Right cardiac atrium (tissue), 5 donors: ENCODE results near the gene UBE3B. TPM values are rescaled to one million over a fixed set of nuclear protein-coding genes. Genes with fewer than 3 reads are reported as not detected.

Experiments used
- ATAC-seq, 2 donors: fragments of 200-7000 bp; cut with Tn5 transposase; one replicate each; pipeline versions ENCODE4 v1.8.0 to v1.9.1; 2020; ENCODE audit warnings: moderate library complexity in 2 of 2, mild to moderate bottlenecking in 1 of 2
- DNase-seq, 3 donors: peaks; one replicate each; pipeline ENCODE4 v3.0.0-alpha.2; 2020
- H3K27ac ChIP-seq: one replicate; pipeline ENCODE4 v1.5.1; 2013; ENCODE audit warnings: mild to moderate bottlenecking, low read length, control low read depth, moderate library complexity
- H3K27me3 ChIP-seq: one replicate; pipeline ENCODE4 v1.6.1; 2013; ENCODE audit not compliant: control insufficient read depth, insufficient read depth
- H3K4me1 ChIP-seq: one replicate; pipeline ENCODE4 v1.6.1; 2013; ENCODE audit warnings: low read length; ENCODE audit not compliant: control insufficient read depth, insufficient read depth
- H3K4me3 ChIP-seq: one replicate; pipeline ENCODE4 v1.5.1; 2013; ENCODE audit warnings: low read length, control low read depth
- H3K9me3 ChIP-seq: one replicate; pipeline ENCODE4 v1.6.1; 2013; ENCODE audit warnings: low read length; ENCODE audit not compliant: control insufficient read depth
- WGBS: extraction: QIAGEN DNeasy Blood & Tissue Kit; methylation state at CpG from one replicate; pipeline ENCODE4 v1.1.7; 2013; 5-methylcytosine and 5-hydroxymethylcytosine counted together
- intact Hi-C, 4 donors: fragments of 100-400 bp; cut with DNase I; formaldehyde crosslinking; loops; one replicate each; pipeline versions ENCODE4 v1.11.0 to v1.14.0; 2022 to 2023
- polyA plus RNA-seq: library from polyadenylated mRNA; stranded (reverse); fragments of 200-250 nt; gene quantifications from one replicate; pipeline ENCODE4 v1.2.3, GENCODE V29; 2013
- total RNA-seq, 4 donors: library from RNA; stranded (reverse); fragmentation: NEBNext Ultra II Directional; extraction: Animal tissue kit (Norgen Biotek cat#: 25700); gene quantifications; one replicate each; pipeline ENCODE4 v1.2.1, GENCODE V29; 2021
- donor health status: healthy with polysubstance abuse.
- donor health status: DM: no; HTN: yes; CAD: no.
- donor health status: DM: no; HTN: no; CAD: no.
- donor health status: DM: no; HTN: yes; CAD: no; lungs with severe emphysema.
- donor health status: DM: yes; HTN: yes; CAD: no.

UBE3B gene
- total and polyA plus RNA-seq, 5 donors: 22.6 to 53.2 (median 46.7) TPM

DNA sequence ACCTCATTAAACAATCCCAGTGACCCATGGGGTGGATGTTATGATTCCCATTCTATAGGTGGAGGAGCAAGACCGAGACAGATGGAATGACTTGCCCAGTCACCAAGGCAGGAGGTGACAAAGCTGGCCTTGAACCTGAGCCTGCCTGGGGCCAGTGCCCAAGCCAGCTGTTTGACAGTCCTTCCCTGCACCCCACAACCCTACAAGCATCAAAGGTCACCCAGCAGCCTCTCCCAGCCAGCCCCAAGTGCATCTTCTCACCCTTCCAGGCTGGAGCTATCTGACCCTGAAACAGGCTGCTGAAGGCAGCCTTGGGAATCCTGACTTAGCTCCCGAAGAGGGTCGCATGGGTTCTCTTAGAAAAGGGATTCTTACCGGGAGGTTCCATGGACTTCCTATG lies 75.5 kb downstream of the UBE3B start:
- Histone ChIP-seq H3K27ac (no peak overlapping the region), H3K9me3 (no peaks in the 10 kb centered on the region), H3K4me3 (no peak overlapping the region), H3K27me3 (no peaks in the 10 kb centered on the region), H3K4me1 (no peaks in the 10 kb centered on the region)
- ATAC-seq: no peak
- DNase-seq: peak in 1 of 3 donors; percentile 17
- intact Hi-C loops: no loop called here
- 66% methylated on average over 4 of the region's 4 CpGs for WGBS

DNA sequence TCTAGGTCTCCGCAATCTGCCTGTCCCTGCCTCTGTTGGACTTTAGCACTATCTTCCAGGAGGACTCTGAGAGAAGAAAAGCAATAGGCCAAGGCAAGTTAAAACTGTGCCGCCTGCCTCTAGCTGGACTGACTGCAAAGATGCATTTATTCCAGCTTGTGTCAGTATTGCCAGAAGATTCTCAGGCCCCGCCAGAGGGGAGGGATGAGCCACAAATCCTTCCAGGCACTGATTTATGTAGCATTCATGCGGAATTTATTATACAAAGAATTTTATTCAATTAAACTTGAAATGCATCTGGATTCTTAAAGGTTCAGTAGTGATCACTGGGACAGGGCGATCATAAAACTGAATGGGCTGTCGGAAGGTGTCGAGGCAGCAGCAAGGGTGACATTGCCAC lies 76.0 kb downstream of the UBE3B start:
- Histone ChIP-seq H3K4me3 (no peak overlapping the region), H3K27me3 (no peaks in the 10 kb centered on the region), H3K4me1 (no peaks in the 10 kb centered on the region), H3K27ac (no peak overlapping the region), H3K9me3 (no peaks in the 10 kb centered on the region)
- ATAC-seq (no peak), DNase-seq (no peak)
- 86% methylated on average over 7 of the region's 7 CpGs for whole genome bisulfite sequencing
- intact Hi-C loops: no loop called here

DNA sequence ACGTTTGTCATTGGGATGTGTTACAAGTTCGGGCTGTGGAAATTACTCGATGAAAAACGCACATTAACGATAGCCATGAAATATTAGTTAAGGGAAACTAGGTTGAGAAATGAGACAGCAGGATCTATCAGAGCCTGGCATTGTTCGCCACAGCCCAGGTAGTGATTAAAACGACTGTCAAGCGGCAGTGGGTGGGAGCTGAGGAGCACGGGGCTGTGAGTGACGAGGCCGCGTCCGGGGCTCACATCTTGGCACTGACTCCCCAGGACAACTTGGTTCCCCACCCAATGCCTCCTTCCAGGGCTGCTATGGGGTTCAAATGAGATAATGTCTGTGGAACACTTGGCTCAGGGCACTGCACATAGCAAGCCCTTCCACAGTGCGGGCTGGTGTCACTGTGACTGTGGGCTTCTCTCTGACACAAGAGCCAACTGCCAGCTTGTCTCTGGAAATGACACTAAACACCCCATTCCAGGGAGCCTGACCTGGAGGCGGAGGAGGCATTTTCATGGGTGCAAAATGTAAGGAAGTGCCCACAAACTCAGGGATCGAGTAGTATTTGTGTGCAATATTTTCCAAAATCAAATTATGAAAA lies 76.6 kb downstream of the UBE3B start:
- H3K4me3 ChIP-seq: no peak overlapping the region
- no peak for ATAC-seq
- no peak overlapping the region for H3K27ac ChIP-seq
- no peaks in the 10 kb centered on the region for H3K4me1 ChIP-seq
- WGBS: 53% methylated on average over 16 of the region's 16 CpGs
- no peaks in the 10 kb centered on the region for H3K27me3 ChIP-seq
- no peak for DNase-seq
- H3K9me3 ChIP-seq: no peaks in the 10 kb centered on the region
- intact Hi-C loops: no loop called here

DNA sequence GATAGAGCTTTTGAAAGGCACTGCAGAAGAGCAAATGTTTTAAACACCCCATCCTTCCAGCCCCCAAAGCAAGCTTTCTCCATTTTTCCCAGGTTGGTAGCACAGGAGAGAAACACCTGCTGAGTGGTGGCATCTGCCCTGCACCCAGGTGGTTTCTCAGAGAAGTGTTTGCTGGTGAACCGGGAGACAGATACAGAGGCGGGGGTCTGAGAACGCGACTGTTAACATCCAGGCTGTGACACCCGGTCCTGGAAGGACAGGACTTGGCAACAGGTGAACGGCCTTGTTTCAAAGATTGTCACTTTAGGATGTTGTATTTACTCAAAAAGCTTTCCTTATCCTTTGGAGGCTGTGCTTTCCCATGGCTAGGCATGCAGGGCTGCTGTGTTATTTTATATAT lies 77.3 kb downstream of the UBE3B start:
- ATAC-seq: no peak
- no peaks in the 10 kb centered on the region for H3K9me3 ChIP-seq
- no peak for DNase-seq
- no peaks in the 10 kb centered on the region for H3K4me1 ChIP-seq
- intact Hi-C loops: no loop called here
- H3K27me3 ChIP-seq: no peaks in the 10 kb centered on the region
- H3K27ac ChIP-seq: no peak overlapping the region
- H3K4me3 ChIP-seq: no peak overlapping the region
- WGBS: 68% methylated on average over 6 of the region's 6 CpGs

DNA sequence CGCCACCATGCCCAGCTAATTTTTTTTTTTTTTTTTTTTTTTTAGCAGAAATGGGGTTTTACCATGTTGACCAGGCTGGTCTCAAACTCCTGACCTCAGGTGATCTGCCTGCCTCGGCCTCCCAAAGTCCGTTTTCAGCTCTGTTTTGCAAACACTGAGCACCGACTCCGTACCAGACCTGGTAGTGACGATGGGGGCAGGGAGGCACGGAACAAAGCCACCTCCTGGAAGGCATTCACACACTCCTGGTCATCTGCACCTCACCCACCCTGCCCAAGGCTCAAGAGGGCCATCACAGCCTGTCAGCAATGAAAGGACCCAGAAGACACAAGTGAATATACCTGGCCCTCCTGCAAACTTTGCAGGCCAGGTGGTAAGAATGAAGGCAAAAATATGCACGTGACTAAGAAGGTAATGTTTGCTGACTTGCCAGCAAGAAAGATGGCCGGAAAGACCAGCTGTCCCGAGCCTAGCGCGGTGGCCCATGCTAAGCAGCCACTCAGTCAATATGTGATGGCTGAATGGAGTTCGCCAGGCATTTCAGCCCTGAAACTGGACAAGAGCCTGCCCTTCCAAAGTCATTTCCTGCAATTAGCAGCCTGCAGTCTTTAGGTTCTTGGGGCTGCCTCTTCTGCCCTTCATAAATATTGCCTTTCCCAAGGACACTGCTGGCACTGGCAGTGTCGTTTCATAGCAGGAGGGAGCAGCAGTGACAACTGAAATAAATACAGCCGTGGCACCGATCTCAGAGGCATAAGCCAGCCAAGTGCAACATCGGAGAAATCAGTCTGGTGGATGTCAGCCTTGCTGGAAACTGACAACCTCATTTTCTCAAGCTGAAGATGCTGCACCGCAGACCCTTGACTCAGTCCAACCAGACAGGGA lies 78.2 kb downstream of the UBE3B start:
- DNase-seq (peak in 1 of 3 donors; percentile 21), ATAC-seq (no peak)

DNA sequence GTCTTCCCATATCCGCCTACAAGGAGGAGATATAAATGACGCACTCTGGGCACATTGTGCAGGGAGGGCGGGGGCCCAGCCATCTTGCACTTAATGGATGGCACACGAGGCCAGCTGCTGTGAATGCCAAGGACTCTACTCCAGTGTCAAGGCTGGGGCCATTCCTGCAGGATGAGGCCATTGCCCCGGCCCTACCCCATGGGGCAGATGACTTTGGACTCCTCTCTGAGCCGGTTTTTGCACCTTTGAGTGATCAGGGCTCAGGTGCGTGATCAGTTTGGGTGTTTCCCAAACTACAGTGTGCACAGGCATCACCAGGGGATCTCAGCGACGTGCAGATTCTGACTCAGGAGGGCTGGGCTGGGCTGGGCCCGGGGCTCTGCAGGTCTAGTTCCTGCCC lies 79.8 kb downstream of the UBE3B start:
- Histone ChIP-seq H3K4me3 (no peak overlapping the region), H3K9me3 (no peaks in the 10 kb centered on the region), H3K27ac (no peak overlapping the region), H3K4me1 (no peaks in the 10 kb centered on the region), H3K27me3 (no peaks in the 10 kb centered on the region)
- intact Hi-C loops: no loop called here
- ATAC-seq (no peak), DNase-seq (peak in 1 of 3 donors; percentile 22)
- 89% methylated on average over 10 of the region's 10 CpGs for WGBS

More for the DNA sequence above, 78.2 kb downstream of the UBE3B start:
- Histone ChIP-seq H3K9me3 (no peaks in the 10 kb centered on the region), H3K27ac (no peak overlapping the region), H3K4me1 (no peaks in the 10 kb centered on the region), H3K4me3 (no peak overlapping the region), H3K27me3 (no peaks in the 10 kb centered on the region)
- WGBS: 78% methylated on average over 18 of the region's 18 CpGs
- intact Hi-C loops: no loop called here

DNA sequence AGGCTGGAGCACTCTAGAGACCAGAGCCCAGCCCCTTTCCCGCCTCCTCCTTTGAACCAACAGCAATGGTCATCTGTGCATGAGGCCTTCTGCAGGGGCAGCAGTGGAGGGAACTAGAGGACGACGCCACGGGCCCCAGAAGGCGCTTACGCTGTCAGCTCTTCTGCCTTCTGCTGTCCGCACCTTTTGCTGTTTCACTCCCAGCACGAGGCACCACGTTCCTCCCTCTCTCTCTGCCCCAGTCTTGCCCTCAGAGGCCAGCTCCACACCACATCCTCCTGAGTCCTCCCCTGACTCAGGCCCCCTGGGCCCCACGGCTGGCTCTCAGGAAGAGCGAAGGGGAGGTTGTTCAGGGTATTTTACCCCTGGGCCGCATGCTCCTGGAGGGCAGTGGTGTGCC lies 80.4 kb downstream of the UBE3B start:
- Histone ChIP-seq H3K27me3 (no peaks in the 10 kb centered on the region), H3K4me3 (no peak overlapping the region), H3K27ac (no peak overlapping the region), H3K4me1 (no peaks in the 10 kb centered on the region), H3K9me3 (no peaks in the 10 kb centered on the region)
- ATAC-seq (no peak), DNase-seq (peak in 1 of 3 donors; percentile 35)
- WGBS: 73% methylated on average over 12 of the region's 12 CpGs
- intact Hi-C loops: no loop called here

DNA sequence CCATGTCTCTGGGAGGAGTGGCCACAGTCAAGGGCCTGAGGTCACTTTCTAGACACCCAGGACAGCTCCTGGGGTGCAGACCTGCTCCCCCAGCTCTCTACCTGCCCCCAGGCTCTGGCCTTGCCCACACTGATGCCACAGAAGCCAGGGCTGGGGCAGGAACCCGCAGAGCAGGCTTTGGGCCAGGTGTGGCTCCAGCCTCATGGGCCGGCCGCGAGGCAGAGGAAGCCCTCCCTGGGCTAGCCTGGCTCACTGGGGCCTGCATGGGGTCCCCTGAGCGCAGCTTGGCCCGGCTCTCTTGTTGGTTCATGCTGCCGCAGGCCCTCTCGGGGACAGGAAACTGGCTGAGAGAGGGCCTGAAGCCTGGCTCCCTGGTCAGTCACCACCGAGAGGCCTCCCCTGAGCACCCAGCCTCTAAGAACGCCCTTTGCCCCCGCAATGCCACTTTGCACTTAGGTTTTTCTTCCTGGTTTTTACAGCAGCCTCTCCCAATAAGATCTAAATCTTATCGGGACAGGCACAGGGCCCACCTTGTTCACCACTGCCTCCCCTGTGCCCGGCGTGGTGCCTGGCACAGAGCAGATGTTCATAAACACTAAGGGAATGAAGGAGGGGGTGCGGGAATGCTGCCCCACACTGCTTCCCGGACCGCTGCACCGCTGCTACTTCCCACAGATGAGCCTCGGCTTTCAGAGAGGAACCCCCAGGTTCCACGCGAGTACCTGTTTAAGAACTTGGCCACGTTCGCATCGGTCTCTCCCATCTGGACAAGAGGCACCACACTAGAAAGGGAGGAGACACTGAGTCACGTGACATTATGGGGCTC lies 81.2 kb downstream of the UBE3B start:
- no peak overlapping the region for H3K27ac ChIP-seq
- intact Hi-C loops: no loop called here
- no peaks in the 10 kb centered on the region for H3K4me1 ChIP-seq
- H3K9me3 ChIP-seq: no peaks in the 10 kb centered on the region
- no peak for ATAC-seq
- WGBS: 94% methylated on average over 25 of the region's 25 CpGs
- no peaks in the 10 kb centered on the region for H3K27me3 ChIP-seq
- H3K4me3 ChIP-seq: no peak overlapping the region
- peak in 1 of 3 donors; percentile 18 for DNase-seq

DNA sequence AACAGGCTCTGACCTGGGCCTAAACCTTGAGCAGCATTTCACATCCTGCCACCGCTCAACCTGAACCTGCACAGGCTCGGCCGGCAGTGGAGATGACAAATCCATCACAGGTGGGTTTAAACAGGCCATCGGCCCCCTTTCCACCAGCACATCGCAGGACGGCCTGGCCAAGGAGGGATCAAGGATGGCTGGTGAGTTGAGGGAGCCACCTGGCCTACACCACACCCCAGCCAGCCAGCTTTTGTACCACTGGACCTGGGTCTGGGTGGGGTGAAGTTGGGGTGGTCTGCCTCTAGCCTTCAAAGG lies 81.7 kb downstream of the UBE3B start:
- DNase-seq: peak in 1 of 3 donors; percentile 31
- Histone ChIP-seq H3K9me3 (no peaks in the 10 kb centered on the region), H3K4me3 (no peak overlapping the region), H3K27ac (no peak overlapping the region), H3K4me1 (no peaks in the 10 kb centered on the region), H3K27me3 (no peaks in the 10 kb centered on the region)
- intact Hi-C loops: no loop called here
- ATAC-seq: no peak
- 98% methylated on average over 6 of the region's 6 CpGs for WGBS

DNA sequence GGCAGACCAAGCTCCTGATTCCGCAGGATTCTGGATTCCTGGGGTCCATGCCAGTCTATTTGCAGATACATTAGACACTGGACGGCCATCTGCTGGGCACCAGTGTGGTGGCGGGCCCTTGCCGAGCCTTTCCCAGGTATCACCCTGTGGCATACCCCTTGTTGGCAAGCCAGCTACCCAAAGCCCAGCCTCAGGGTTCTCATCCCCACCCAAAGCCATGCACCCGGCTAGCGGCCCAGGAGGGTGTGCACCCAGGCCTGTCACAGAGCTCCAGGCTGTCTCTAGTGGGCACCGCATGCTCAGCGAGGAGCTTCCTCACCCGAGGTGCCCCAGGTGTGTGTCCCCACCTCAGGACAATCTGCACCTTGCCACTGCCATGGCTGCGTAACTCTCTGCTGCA lies 82.2 kb downstream of the UBE3B start:
- ATAC-seq (no peak), DNase-seq (peak in 1 of 3 donors; percentile 46)
- intact Hi-C loops: no loop called here
- no peaks in the 10 kb centered on the region for H3K4me1 ChIP-seq
- H3K4me3 ChIP-seq: no peak overlapping the region
- H3K27ac ChIP-seq: no peak overlapping the region
- no peaks in the 10 kb centered on the region for H3K27me3 ChIP-seq
- 96% methylated on average over 10 of the region's 10 CpGs for WGBS
- H3K9me3 ChIP-seq: no peaks in the 10 kb centered on the region
